K562 (cell line): ENCODE results near the gene ARID3C. TPM values are rescaled to one million over a fixed set of nuclear protein-coding genes. Genes with fewer than 3 reads are reported as not detected.
A peak's percentile ranks its signal among the peaks of the same experiment; 100 is the strongest.

Experiments
- EP400 ChIP-seq: fragments of 450-650 bp; IDR thresholded peaks from 2 replicates; pipeline ENCODE4 v1.6.1; 2017; ENCODE audit warnings: antibody characterized with exemption, mild to moderate bottlenecking, moderate library complexity
- HCFC1 ChIP-seq: IDR thresholded peaks from 2 replicates; pipeline ENCODE4 v1.6.1; 2012; ENCODE audit warnings: low read depth, low read length, improper control_type of control experiment
- ILK ChIP-seq: fragments of 450-650 bp; IDR thresholded peaks from 2 replicates; pipeline ENCODE4 v1.6.1; 2016; ENCODE audit warnings: missing genetic modification characterization, low read depth, mild to moderate bottlenecking, missing compliant biosample characterization, moderate library complexity, borderline replicate concordance
- NFRKB ChIP-seq: fragments of 450-650 bp; IDR thresholded peaks from 2 replicates; pipeline ENCODE4 v1.6.1; 2016; ENCODE audit warnings: low read depth
- NRF1 ChIP-seq, 2 experiments: fragments of 450-650 bp; IDR thresholded peaks in 1 of 2; conservative IDR thresholded peaks in 1 of 2; 2 replicates each; pipeline ENCODE4 v1.6.1; 2014; ENCODE audit warnings: mild to moderate bottlenecking in 2 of 2
- RFX7 ChIP-seq: fragments of 250-450 bp; sonication (Bioruptor Pico); IDR thresholded peaks from 2 replicates; pipeline ENCODE4 v1.5.1; 2021; ENCODE audit warnings: mild to moderate bottlenecking
- RNF2 ChIP-seq: sonication (generic); IDR thresholded peaks from 2 replicates; pipeline ENCODE4 v1.6.1; 2016
- SMARCA4 ChIP-seq: fragments of 450-650 bp; IDR thresholded peaks from 2 replicates; pipeline ENCODE4 v1.6.1; 2016
- SREBF1 ChIP-seq: fragments of 150-350 bp; IDR thresholded peaks from 2 replicates; pipeline ENCODE4 v1.6.1; 2014; ENCODE audit warnings: antibody characterized with exemption, low read depth, low read length, borderline replicate concordance
- STAG1 ChIP-seq: sonication (generic); formaldehyde crosslinking; IDR thresholded peaks from 2 replicates; pipeline ENCODE4 v1.5.0; 2020; ENCODE audit warnings: missing genetic modification reagents, borderline replicate concordance
- UBTF ChIP-seq, 2 experiments: IDR thresholded peaks; 2 replicates each; pipeline ENCODE4 v1.6.1; 2012; ENCODE audit warnings: improper control_type of control experiment in 2 of 2, low read depth in 2 of 2, low read length in 2 of 2, borderline replicate concordance in 1 of 2
- ZFP1 ChIP-seq: fragments of 450-650 bp; formaldehyde crosslinking; IDR thresholded peaks from 2 replicates; pipeline ENCODE4 v1.4.0; 2020; ENCODE audit warnings: mild to moderate bottlenecking, mixed read lengths
- ZZZ3 ChIP-seq: fragments of 450-650 bp; IDR thresholded peaks from 2 replicates; pipeline ENCODE4 v1.6.1; 2016; ENCODE audit warnings: antibody characterized with exemption, mild to moderate bottlenecking, moderate library complexity
- polyA plus RNA-seq, 8 experiments: library from polyadenylated mRNA; depleted of rRNA in 4 of 8; stranded (reverse) in 5 of 8; unstranded in 3 of 8; fragments of >200 nt; fragmentation: Nextera tagmentation in 2 of 8; fragmentation: Illumina TruSeq in 1 of 8; extraction: Ambion mirVana in 2 of 8; extraction: Trizol in 1 of 8; gene quantifications; 2 replicates each; pipeline versions ENCODE4 v1.2.1 to v1.2.3, GENCODE V29; 2011 to 2014; ENCODE audit warnings: inconsistent platforms in 1 of 8, missing spikeins in 1 of 8
- total RNA-seq, 7 experiments: library from RNA; depleted of rRNA in 6 of 7; stranded (reverse); fragments of >200 nt in 6 of 7; fragmentation: Illumina TruSeq in 2 of 7; extraction: Trizol in 2 of 7; gene quantifications; 2 replicates each; pipeline versions ENCODE4 v1.2.1 to v1.2.3, GENCODE V29; 2011 to 2021; ENCODE audit warnings: low replicate concordance in 1 of 7
- TF ChIP-seq, protein P1 (sequence below): fragments of 250-450 bp; sonication (Bioruptor Pico); IDR thresholded peaks from 2 replicates; pipeline ENCODE4 v1.8.0; 2022; ENCODE audit warnings: inconsistent platforms, mild to moderate bottlenecking, moderate library complexity, borderline replicate concordance
- TF ChIP-seq, protein P2 (sequence below), 2 experiments: fragments of 450-650 bp in 1 of 2; IDR thresholded peaks; 2 replicates each; pipeline ENCODE4 v1.6.1; 2011 to 2017; ENCODE audit warnings: low read depth in 2 of 2, antibody characterized with exemption in 1 of 2, borderline replicate concordance in 1 of 2, low read length in 1 of 2, mild to moderate bottlenecking in 1 of 2, mixed read lengths in 1 of 2; ENCODE audit not compliant: control insufficient read depth in 1 of 2

Gene ARID3C
- total and polyA plus RNA-seq, 9 of the 15 experiments (the other 6 are each of a cell fraction or from before 2014, with no cell fraction given), result not detected

- TF ChIP-seq RNF2 (no peak), ILK (tag) (no peak), SMARCA4 (no peak), ZZZ3 (no peak), RFX7 (CRISPR knock-in tag) (no peak), ZFP1 (CRISPR knock-in tag) (no peak), NFRKB (peak; percentile 37; the same call in 1 of the 2 replicates), UBTF (IDR thresholded peaks at IDR 0.05; ENCODE audit: borderline replicate concordance in 1 of 2, low read depth in 2 of 2, low read length in 2 of 2) (peak in 1 of 2 experiments; percentile 64; a peak in 1 of 4 replicates), NRF1 (conservative IDR thresholded peaks at IDR 0.05 in 1 of 2, IDR thresholded peaks at IDR 0.05 in 1 of 2) (peak; percentile 75 to 80), STAG1 (CRISPR knock-in tag) (no peak), SREBF1 (no peak), EP400 (peak; percentile 65), HCFC1 (peak; percentile 24; the same call in 1 of the 2 replicates)
- TF ChIP-seq, protein P1, sequence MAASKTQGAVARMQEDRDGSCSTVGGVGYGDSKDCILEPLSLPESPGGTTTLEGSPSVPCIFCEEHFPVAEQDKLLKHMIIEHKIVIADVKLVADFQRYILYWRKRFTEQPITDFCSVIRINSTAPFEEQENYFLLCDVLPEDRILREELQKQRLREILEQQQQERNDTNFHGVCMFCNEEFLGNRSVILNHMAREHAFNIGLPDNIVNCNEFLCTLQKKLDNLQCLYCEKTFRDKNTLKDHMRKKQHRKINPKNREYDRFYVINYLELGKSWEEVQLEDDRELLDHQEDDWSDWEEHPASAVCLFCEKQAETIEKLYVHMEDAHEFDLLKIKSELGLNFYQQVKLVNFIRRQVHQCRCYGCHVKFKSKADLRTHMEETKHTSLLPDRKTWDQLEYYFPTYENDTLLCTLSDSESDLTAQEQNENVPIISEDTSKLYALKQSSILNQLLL (CRISPR knock-in tag), result no peak
- TF ChIP-seq, protein P2, sequence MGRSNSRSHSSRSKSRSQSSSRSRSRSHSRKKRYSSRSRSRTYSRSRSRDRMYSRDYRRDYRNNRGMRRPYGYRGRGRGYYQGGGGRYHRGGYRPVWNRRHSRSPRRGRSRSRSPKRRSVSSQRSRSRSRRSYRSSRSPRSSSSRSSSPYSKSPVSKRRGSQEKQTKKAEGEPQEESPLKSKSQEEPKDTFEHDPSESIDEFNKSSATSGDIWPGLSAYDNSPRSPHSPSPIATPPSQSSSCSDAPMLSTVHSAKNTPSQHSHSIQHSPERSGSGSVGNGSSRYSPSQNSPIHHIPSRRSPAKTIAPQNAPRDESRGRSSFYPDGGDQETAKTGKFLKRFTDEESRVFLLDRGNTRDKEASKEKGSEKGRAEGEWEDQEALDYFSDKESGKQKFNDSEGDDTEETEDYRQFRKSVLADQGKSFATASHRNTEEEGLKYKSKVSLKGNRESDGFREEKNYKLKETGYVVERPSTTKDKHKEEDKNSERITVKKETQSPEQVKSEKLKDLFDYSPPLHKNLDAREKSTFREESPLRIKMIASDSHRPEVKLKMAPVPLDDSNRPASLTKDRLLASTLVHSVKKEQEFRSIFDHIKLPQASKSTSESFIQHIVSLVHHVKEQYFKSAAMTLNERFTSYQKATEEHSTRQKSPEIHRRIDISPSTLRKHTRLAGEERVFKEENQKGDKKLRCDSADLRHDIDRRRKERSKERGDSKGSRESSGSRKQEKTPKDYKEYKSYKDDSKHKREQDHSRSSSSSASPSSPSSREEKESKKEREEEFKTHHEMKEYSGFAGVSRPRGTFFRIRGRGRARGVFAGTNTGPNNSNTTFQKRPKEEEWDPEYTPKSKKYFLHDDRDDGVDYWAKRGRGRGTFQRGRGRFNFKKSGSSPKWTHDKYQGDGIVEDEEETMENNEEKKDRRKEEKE (IDR thresholded peaks at IDR 0.05; ENCODE audit: borderline replicate concordance in 1 of 2, control insufficient read depth in 1 of 2, low read depth in 2 of 2, low read length in 1 of 2), result no peak
Measured at GRCh38 chr9:34611811-34612787, 16.8 kb downstream of the ARID3C start, which contains the start of gene RPP25L (continued).
